AG09319 (cell line): ENCODE results near the gene MYO1D.
A peak's percentile ranks its signal among the peaks of the same experiment; 100 is the strongest.

Source experiments
- DNase-seq: peaks from one replicate; pipeline ENCODE4 v3.0.0-alpha.2; 2010; ENCODE audit warnings: low read depth; ENCODE audit errors: extremely low read depth
- CTCF ChIP-seq: IDR thresholded peaks from 2 replicates; pipeline ENCODE4 v1.5.1; 2011; ENCODE audit warnings: low read depth, mild to moderate bottlenecking, inconsistent platforms, low read length, moderate library complexity

Gene MYO1D

GRCh38 chr17:32591405-32591804 is 285.5 kb downstream of the MYO1D start:
- TF ChIP-seq CTCF: no peak
- no peak for DNase-seq

- DNase-seq: no peak
- no peak for TF ChIP-seq CTCF
Observed at GRCh38 chr17:32590974-32591373, 285.9 kb downstream of the MYO1D start.

DNA sequence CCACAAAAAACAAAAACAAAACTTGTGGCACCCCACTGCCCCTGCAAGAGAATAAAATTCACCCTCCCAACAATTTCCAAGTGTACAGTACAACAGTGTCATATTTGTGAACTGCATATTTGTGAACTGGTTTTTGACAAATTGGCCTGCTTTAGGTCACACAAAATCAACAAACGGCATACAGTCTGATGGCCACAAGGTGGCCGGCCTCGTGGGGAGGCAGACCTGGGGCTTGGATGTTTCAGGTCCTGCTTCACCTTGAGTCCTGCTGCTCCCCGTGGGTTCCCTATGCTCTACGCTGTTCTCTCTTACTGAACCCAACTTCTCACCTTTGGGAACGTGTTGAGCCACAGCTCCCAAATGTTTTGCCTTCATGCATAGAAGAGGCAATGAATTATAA is 287.9 kb downstream of the MYO1D start:
- TF ChIP-seq CTCF: no peak
- no peak for DNase-seq

DNA sequence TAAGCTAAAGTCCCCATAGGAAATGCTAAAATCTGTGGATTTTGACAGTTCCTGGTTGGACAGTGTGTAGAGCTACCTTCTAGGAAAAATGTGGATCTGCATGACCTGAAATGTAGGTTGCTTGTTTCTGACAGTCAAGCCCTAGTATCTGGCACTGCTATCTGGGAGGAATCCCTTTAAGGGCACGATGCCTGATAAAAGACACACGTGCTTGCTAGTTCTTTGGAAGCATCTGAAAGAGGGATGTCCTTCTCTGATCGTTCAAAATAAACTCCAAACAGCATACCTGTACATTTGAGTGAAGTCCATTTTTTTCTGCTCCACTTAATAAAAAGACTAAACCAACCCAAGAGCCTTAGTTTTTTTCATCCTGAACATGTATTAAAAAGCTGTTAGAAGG is 288.8 kb downstream of the MYO1D start:
- DNase-seq: no peak
- no peak for TF ChIP-seq CTCF

DNA sequence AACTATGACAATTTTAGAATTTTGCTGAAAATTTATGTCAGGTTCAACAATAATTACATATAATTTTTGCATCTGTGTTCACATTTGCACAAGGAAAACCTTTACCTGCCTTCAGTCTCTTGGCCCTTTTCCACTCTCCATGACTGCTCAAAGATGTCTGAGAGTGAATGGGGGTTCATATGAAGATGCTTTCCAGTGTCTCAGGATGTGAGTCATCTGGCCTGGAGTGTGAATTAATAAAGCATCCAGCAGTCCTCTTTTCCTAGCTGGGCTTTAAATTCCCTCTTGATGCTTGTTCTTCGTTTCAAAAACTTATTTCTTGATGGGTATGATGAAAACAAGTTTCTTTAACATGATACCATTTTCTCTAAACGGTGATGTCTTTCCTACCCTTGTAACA is 290.3 kb downstream of the MYO1D start:
- TF ChIP-seq CTCF: no peak
- no peak for DNase-seq

GRCh38 chr17:32584792-32585191 is 292.1 kb downstream of the MYO1D start:
- DNase-seq: peak; percentile 67
- no peak for TF ChIP-seq CTCF

- no peak for DNase-seq
- TF ChIP-seq CTCF: no peak
Observed at GRCh38 chr17:32583053-32583452, 293.9 kb downstream of the MYO1D start.

DNA sequence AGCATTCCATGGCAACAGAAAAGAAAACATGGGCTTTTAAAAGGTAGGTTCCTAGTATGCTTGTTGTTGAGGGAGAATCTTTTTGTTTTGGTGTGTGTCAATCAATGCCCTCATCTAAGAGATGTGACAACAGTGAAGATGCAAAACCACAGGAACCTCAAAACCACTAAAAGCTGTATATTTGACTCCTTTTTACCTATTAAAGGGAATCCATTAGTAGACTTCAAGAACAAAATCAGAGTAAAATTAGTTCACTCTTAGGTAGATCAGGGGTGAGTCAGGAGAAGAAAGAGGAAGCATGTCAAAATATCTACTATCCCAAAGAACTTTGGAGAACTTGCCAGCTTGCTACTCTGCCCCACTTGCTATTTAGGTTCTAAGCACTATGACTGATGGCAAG is 301.1 kb downstream of the MYO1D start:
- TF ChIP-seq CTCF: no peak
- no peak for DNase-seq
